Osteoblast (primary cell): ENCODE results near the gene GPR78. TPM values are rescaled to one million over a fixed set of nuclear protein-coding genes. Genes with fewer than 3 reads are reported as not detected.
"Not testable (repeated sequence)": the region's sequence is repeated elsewhere in the genome, so short reads cannot be mapped to it uniquely, and the experiment has no call there.

Experiments
- DNase-seq: peaks from one replicate; pipeline ENCODE4 v3.0.0; 2011; ENCODE audit warnings: low spot score, mixed read lengths; ENCODE audit not compliant: insufficient read length; ENCODE audit errors: missing footprints
- H2AFZ ChIP-seq: 2 replicates; pipeline ENCODE4 v1.6.0; 2011; ENCODE audit warnings: mild to moderate bottlenecking, low read length
- H3K27ac ChIP-seq: 2 replicates; pipeline ENCODE4 v1.5.1; 2011; ENCODE audit warnings: mild to moderate bottlenecking, low read depth, low read length, moderate library complexity
- H3K27me3 ChIP-seq: 2 replicates; pipeline ENCODE4 v1.6.0; 2012; ENCODE audit warnings: mild to moderate bottlenecking, control low read depth, inconsistent platforms, low read length, moderate library complexity; ENCODE audit not compliant: insufficient read depth
- H3K36me3 ChIP-seq: 2 replicates; pipeline ENCODE4 v1.5.1; 2011; ENCODE audit warnings: mild to moderate bottlenecking, low read length, control low read depth, moderate library complexity; ENCODE audit not compliant: insufficient read depth
- H3K4me1 ChIP-seq: 2 replicates; pipeline ENCODE4 v1.5.1; 2011; ENCODE audit warnings: mild to moderate bottlenecking, low read length, control low read depth, moderate library complexity; ENCODE audit not compliant: insufficient read depth
- H3K4me2 ChIP-seq: 2 replicates; pipeline ENCODE4 v1.6.0; 2011; ENCODE audit warnings: mild to moderate bottlenecking, low read length; ENCODE audit not compliant: insufficient read depth
- H3K4me3 ChIP-seq: fragments of 200-600 bp; sonication (generic); 3 replicates; pipeline ENCODE4 v1.5.1; 2012; ENCODE audit warnings: mild to moderate bottlenecking, low read length, inconsistent platforms; ENCODE audit not compliant: insufficient read depth
- H3K79me2 ChIP-seq: 2 replicates; pipeline ENCODE4 v1.6.0; 2012; ENCODE audit warnings: mild to moderate bottlenecking, low read length, control low read depth, inconsistent platforms; ENCODE audit not compliant: insufficient read depth
- H3K9me3 ChIP-seq: 2 replicates; pipeline ENCODE4 v1.5.1; 2011; ENCODE audit warnings: low read depth, low read length, control low read depth
- H4K20me1 ChIP-seq: 2 replicates; pipeline ENCODE4 v1.6.0; 2012; ENCODE audit warnings: mild to moderate bottlenecking, low read length, control low read depth; ENCODE audit not compliant: insufficient read depth
- total RNA-seq: library from RNA; depleted of rRNA; stranded (reverse); fragments of >200 nt; gene quantifications from 2 replicates; pipeline ENCODE4 v1.2.3, GENCODE V29; 2012
- TF ChIP-seq, protein P1 (sequence below): IDR thresholded peaks from 2 replicates; pipeline ENCODE4 v1.5.1; 2011; ENCODE audit warnings: mild to moderate bottlenecking, low read depth, low read length, moderate library complexity; ENCODE audit errors: extremely low read depth

Gene GPR78
- total RNA-seq, 1 donor, result 1.8 TPM

GRCh38 chr4:8574796-8575370, 5.3 kb upstream of the GPR78 start:
- Histone ChIP-seq H3K36me3 (no peaks in the 10 kb centered on the region), H3K4me1 (no peaks in the 10 kb centered on the region), H4K20me1 (no peaks in the 10 kb centered on the region), H3K4me2 (no peak overlapping the region), H3K79me2 (no peaks in the 10 kb centered on the region), H3K27me3 (peaks cover 21% of the 10 kb centered on the region), H3K27ac (no peak overlapping the region), H2AFZ (no peak overlapping the region), H3K4me3 (no peak overlapping the region), H3K9me3 (no peaks in the 10 kb centered on the region)
- TF ChIP-seq, protein P1, sequence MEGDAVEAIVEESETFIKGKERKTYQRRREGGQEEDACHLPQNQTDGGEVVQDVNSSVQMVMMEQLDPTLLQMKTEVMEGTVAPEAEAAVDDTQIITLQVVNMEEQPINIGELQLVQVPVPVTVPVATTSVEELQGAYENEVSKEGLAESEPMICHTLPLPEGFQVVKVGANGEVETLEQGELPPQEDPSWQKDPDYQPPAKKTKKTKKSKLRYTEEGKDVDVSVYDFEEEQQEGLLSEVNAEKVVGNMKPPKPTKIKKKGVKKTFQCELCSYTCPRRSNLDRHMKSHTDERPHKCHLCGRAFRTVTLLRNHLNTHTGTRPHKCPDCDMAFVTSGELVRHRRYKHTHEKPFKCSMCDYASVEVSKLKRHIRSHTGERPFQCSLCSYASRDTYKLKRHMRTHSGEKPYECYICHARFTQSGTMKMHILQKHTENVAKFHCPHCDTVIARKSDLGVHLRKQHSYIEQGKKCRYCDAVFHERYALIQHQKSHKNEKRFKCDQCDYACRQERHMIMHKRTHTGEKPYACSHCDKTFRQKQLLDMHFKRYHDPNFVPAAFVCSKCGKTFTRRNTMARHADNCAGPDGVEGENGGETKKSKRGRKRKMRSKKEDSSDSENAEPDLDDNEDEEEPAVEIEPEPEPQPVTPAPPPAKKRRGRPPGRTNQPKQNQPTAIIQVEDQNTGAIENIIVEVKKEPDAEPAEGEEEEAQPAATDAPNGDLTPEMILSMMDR, result no peak
- peak; percentile 50 for DNase-seq

DNA sequence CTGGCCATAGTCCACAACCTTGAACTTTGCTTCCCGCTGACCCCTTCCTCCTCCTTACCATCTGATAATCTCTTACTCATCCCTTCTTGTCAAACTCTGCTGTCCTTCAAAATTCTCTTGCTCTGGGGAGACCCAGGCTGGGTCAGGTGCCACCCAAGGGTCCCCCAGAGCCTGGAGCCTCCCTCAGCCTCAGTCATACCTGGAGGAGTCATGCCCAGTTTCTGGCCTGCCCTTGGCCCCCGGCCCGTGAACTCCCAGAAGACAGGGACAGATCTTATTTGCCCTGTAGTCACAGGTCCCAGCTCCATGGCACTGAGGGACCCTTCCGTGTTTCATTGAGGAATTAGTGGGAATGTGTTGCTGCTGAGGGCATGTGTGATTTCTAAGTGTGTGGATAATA, 4.7 kb upstream of the GPR78 start:
- no peaks in the 10 kb centered on the region for H3K9me3 ChIP-seq

GRCh38 chr4:8576591-8576990, 3.6 kb upstream of the GPR78 start:
- H3K27ac ChIP-seq, H3K4me1 ChIP-seq, H3K4me2 ChIP-seq, H2AFZ ChIP-seq, H3K4me3 ChIP-seq, H3K36me3 ChIP-seq, H3K9me3 ChIP-seq, DNase-seq, H3K79me2 ChIP-seq, H4K20me1 ChIP-seq: not testable (repeated sequence)
- peaks cover 21% of the 10 kb centered on the region for H3K27me3 ChIP-seq

More for the DNA sequence above, 4.7 kb upstream of the GPR78 start:
- H3K27ac ChIP-seq, result no peak overlapping the region
- no peaks in the 10 kb centered on the region for H3K36me3 ChIP-seq
- peaks cover 18% of the 10 kb centered on the region for H3K27me3 ChIP-seq
- no peak overlapping the region for H3K4me3 ChIP-seq
- H4K20me1 ChIP-seq, result no peaks in the 10 kb centered on the region
- TF ChIP-seq, protein P1, result no peak
- DNase-seq, result peak; percentile 54
- no peak overlapping the region for H2AFZ ChIP-seq
- no peaks in the 10 kb centered on the region for H3K79me2 ChIP-seq
- H3K4me2 ChIP-seq, result no peak overlapping the region
- H3K4me1 ChIP-seq, result no peaks in the 10 kb centered on the region

DNA sequence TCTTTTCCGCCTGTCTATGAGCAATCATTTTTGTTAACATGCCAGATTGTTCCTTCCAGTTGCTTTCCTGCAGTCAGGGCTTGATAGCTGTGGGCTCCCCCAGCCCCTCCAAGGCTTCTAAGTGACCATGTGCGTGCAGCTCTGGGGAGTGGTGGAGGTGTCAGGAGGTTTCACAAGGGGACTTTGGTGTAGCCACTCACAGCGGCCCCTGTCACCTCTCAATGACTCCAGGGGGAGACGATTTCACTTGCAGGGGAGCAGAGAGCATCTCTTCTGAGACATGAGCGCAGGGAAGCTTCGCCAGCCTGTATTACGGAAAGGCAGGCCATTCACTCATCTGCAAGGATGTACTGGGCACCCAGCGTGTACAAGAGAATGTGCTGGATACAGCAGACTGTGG, 3.1 kb upstream of the GPR78 start:
- Histone ChIP-seq H3K9me3 (no peaks in the 10 kb centered on the region), H3K4me1 (no peaks in the 10 kb centered on the region), H3K4me3 (no peak overlapping the region), H2AFZ (no peak overlapping the region), H3K27ac (no peak overlapping the region), H3K4me2 (no peak overlapping the region), H4K20me1 (no peaks in the 10 kb centered on the region), H3K27me3 (peaks cover 24% of the 10 kb centered on the region), H3K36me3 (no peaks in the 10 kb centered on the region), H3K79me2 (no peaks in the 10 kb centered on the region)
- DNase-seq, result peak; percentile 10
- TF ChIP-seq, protein P1, result no peak
